ENCODE results near the gene ATP6V0C. TPM values are rescaled to one million over a fixed set of nuclear protein-coding genes. Genes with fewer than 3 reads are reported as not detected.
A peak's percentile ranks its signal among the peaks of the same experiment; 100 is the strongest.

ATP6V0C gene
- total RNA-seq, 1 experiment from 2014 or later, result 173 TPM

DNA sequence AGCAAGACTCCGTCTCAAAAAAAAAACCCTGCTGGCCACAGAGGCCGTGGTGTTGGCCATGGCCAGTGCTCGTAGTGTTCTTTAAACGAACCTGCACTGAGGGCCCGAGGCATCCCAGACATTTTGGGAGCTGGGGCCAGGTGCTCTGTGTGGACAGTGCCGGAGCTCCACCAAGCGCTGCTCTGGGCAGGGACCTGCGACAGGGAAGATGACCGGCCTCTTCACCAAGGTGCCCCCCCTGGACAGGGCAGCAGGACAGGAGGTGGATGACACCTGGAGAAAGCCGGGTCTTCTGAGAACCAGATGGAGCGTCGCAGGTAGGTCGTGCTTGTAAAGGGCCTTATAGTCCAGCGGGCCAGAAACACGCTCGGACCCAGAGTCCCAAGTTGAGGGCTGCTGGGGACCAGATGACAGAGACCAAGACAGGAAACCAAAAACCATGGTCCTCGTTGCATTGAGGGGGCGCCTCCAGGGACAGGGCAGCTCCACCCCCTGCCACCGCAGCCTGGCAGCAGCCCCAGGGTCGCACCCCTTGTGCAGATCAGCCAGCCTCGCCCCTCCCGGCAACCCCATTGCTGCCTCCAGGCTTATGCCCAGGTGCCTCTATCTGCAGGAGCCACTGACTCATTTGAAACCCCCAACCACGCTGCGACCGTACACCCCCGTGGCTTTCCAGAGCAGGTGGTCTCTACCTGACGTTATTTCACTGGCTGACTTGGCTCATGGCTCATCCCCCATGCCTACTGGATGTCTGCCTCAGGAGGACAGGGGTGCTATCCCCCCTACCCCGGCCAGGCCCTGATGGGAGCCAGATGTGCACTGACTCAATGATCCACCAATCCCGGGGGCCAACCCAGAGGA lies 46.9 kb upstream of the ATP6V0C start:
- POLR2A ChIA-PET, result interaction anchor here (0.6 kb wide), 1 partner anchor 62 kb away, joined by 3 read pairs; no protein-coding TSS in a partner anchor
- TF ChIP-seq, protein P1, sequence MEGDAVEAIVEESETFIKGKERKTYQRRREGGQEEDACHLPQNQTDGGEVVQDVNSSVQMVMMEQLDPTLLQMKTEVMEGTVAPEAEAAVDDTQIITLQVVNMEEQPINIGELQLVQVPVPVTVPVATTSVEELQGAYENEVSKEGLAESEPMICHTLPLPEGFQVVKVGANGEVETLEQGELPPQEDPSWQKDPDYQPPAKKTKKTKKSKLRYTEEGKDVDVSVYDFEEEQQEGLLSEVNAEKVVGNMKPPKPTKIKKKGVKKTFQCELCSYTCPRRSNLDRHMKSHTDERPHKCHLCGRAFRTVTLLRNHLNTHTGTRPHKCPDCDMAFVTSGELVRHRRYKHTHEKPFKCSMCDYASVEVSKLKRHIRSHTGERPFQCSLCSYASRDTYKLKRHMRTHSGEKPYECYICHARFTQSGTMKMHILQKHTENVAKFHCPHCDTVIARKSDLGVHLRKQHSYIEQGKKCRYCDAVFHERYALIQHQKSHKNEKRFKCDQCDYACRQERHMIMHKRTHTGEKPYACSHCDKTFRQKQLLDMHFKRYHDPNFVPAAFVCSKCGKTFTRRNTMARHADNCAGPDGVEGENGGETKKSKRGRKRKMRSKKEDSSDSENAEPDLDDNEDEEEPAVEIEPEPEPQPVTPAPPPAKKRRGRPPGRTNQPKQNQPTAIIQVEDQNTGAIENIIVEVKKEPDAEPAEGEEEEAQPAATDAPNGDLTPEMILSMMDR (IDR thresholded peaks at IDR 0.05; ENCODE audit: unreplicated experiment), result no peak
- BruUV-seq (replicated peaks), result no TSS peak
- Mint-ChIP-seq H3K36me3 (ENCODE audit: insufficient read depth, unreplicated experiment) (no peaks in the 10 kb centered on the region), H3K27ac (ENCODE audit: low read depth, unreplicated experiment) (no peak overlapping the region), H3K4me3 (ENCODE audit: unreplicated experiment) (peak overlapping the region; percentile 68), H3K4me1 (ENCODE audit: insufficient read depth, unreplicated experiment) (no peaks in the 10 kb centered on the region), H3K9me3 (ENCODE audit: unreplicated experiment) (no peaks in the 10 kb centered on the region), H3K27me3 (ENCODE audit: insufficient read depth, unreplicated experiment) (no peaks in the 10 kb centered on the region)
- intact Hi-C loops (cut with micrococcal nuclease), result no loop called here
- no peak for DNase-seq (ENCODE audit: unreplicated experiment)
- CTCF ChIA-PET, result interaction anchor here (0.7 kb wide), 2 partner anchors 10 to 125 kb away, joined by 3 to 4 read pairs; no protein-coding TSS in a partner anchor

DNA sequence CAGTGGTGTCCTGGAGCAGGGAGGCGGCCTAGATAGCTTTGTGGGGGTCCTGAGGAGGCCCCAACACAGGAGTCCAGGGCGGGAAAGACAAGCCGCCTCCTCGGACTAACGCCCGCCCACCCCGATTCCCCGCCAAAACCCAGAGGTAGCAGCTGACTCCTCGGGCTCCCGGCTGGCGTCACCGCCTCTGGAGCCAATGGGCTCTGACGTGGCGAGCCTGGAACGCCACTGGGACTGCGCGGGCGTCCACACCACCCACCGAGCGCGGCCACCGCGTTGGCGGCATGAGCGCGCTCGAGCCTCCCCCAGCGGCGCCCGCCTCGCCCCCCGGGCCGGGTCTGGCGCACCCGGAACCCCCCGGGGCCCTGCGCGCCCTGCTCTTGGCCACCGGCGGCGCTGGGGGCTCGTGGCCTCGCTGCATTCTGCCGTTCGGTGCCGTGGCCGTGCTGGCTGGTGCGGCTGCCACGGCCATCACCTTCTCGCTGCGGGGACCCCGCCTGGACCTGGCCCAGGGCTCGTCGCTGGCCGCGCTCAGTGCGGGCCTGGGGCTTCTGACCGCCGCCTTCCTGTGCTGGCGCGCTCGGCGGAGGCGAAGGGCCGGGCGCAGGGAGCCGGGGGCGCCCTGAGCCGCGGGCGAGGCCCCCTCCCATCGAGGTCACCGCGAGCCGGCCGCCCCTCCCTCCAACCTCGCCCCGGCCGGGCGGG lies 46.1 kb upstream of the ATP6V0C start:
- POLR2A ChIA-PET, result interaction anchor here (0.6 to 1.8 kb wide), 4 partner anchors 8 to 125 kb away, joined by 3 to 9 read pairs (median 4); partner anchors contain the start of gene TEDC2
- DNase-seq (ENCODE audit: unreplicated experiment), result peak; percentile 64
- CTCF ChIA-PET, result no interaction called here
- Mint-ChIP-seq H3K9me3 (ENCODE audit: unreplicated experiment) (no peaks in the 10 kb centered on the region), H3K4me3 (ENCODE audit: unreplicated experiment) (peak overlapping the region; percentile 68), H3K27me3 (ENCODE audit: insufficient read depth, unreplicated experiment) (no peaks in the 10 kb centered on the region), H3K4me1 (ENCODE audit: insufficient read depth, unreplicated experiment) (no peaks in the 10 kb centered on the region), H3K27ac (ENCODE audit: low read depth, unreplicated experiment) (no peak overlapping the region), H3K36me3 (ENCODE audit: insufficient read depth, unreplicated experiment) (no peaks in the 10 kb centered on the region)
- TF ChIP-seq, protein P1 (IDR thresholded peaks at IDR 0.05; ENCODE audit: unreplicated experiment), result no peak
- intact Hi-C loops (cut with micrococcal nuclease), result no loop called here
- BruUV-seq (replicated peaks), result no TSS peak

DNA sequence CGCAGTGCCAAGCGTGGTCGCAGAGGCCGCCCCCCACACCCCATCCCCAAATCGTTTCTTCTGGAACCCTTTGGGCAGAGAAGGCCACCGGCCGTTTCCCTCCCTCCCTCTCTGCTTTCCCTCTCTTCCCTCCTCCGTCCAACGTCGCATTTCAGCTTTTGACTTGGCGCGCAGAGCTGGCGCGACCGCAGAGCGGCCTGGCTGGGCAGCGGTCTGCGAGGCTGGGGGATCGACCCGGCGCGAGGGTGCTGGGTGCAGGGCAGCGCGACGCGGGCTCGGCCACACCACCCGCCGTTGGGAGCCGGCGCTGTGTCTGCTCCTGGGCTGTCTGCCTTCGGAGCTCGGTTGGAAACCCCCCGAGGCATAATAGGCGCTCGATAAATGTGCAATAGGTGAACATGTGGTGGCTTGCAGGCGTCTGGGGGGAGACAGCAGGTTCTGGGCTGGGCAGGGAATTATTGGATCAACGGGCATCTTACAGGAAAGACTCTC lies 45.5 kb upstream of the ATP6V0C start:
- intact Hi-C loops (cut with micrococcal nuclease), result no loop called here
- DNase-seq (ENCODE audit: unreplicated experiment), result peak; percentile 74
- Mint-ChIP-seq H3K4me1 (ENCODE audit: insufficient read depth, unreplicated experiment) (peaks cover 3% of the 10 kb centered on the region), H3K4me3 (ENCODE audit: unreplicated experiment) (peak overlapping the region; percentile 68), H3K27me3 (ENCODE audit: insufficient read depth, unreplicated experiment) (no peaks in the 10 kb centered on the region), H3K27ac (ENCODE audit: low read depth, unreplicated experiment) (no peak overlapping the region), H3K9me3 (ENCODE audit: unreplicated experiment) (no peaks in the 10 kb centered on the region), H3K36me3 (ENCODE audit: insufficient read depth, unreplicated experiment) (no peaks in the 10 kb centered on the region)
- TF ChIP-seq, protein P1 (IDR thresholded peaks at IDR 0.05; ENCODE audit: unreplicated experiment), result no peak
- POLR2A ChIA-PET, result interaction anchor here (0.6 to 1.8 kb wide), 8 partner anchors 9 to 483 kb away, joined by 3 to 9 read pairs (median 4); partner anchors contain the start of genes MLST8 and TEDC2
- no TSS peak for BruUV-seq (replicated peaks)
- CTCF ChIA-PET, result interaction anchor here (1.1 kb wide), 1 partner anchor 38 kb away, joined by 3 read pairs; no protein-coding TSS in a partner anchor
